Amygdala (tissue), 56 donors: ENCODE measurements around the gene RRM2.
A peak's percentile ranks its signal among the peaks of the same experiment; 100 is the strongest.

Source experiments
- DNase-seq, 56 donors: peaks; one replicate each; lab custom pipeline; 2025; lab: John Stamatoyannopoulos, UW

The RRM2 gene

DNA sequence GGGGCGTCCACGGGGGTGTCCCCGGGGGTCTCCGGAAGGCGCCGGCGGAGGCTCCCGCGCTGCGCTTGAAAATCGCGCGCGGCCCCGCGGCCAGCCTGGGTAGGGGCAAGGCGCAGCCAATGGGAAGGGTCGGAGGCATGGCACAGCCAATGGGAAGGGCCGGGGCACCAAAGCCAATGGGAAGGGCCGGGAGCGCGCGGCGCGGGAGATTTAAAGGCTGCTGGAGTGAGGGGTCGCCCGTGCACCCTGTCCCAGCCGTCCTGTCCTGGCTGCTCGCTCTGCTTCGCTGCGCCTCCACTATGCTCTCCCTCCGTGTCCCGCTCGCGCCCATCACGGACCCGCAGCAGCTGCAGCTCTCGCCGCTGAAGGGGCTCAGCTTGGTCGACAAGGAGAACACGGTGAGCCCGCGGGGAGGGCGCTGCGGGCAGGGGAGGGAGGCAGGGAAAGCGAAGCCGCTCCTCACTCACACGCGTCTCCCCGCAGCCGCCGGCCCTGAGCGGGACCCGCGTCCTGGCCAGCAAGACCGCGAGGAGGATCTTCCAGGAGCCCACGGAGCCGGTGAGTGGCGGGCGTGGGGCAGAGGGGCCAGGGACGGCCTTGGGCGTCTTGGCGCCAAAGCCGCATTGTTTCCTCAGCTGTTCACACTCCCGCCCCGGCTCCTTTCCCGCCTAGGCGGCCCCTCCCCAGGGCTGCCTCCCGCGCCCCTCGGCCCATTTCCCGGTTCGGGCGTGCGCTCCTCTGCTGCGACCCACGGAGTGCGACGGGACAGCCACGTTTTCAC is at the start of gene RRM2:
RRM2 (plus strand) TSS at position 240 of the 781 bp plus-strand sequence; CDS start at position 300, 60 bp downstream.
- peak; percentile 12 to 91 (median 74) for DNase-seq

DNA sequence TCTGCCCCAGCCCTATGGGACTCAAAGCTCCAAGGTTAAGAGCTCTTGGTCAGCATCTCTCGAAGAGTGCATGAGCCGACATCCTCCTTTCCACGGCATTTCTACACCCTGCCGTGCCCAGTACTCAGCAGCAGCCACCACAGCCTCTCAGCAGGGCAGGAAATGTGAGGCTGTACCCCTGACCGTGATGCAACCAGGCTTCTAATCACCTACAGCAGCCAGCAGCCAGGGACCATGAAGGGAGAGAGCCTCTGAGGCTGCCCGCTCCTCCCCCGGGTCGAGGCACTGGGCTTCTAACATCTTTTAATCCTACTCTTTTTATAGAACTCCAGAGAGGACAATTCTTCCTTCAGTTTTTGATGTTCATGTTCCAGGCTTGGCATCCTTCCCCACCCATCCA is 48.8 kb upstream of the RRM2 start:
- no peak for DNase-seq

DNA sequence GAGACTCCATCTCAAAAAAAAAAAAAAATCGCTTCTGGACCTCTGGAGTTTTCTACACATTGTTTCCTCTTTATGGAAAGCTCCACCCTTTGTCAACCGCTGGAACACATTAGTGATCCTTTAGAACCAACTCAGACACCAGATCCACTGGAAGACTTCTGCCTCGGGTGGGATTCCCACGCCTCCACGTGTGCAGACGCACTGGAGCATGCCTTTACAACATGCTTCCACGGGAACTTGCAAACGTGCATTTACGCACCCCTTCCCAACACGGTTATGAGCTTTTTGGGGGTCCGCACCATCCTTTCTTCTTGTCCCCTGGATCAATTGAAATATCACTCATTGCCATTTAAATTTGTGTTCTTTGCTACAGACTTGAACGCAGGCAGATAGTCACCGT is 47.4 kb upstream of the RRM2 start:
- no peak for DNase-seq

DNA sequence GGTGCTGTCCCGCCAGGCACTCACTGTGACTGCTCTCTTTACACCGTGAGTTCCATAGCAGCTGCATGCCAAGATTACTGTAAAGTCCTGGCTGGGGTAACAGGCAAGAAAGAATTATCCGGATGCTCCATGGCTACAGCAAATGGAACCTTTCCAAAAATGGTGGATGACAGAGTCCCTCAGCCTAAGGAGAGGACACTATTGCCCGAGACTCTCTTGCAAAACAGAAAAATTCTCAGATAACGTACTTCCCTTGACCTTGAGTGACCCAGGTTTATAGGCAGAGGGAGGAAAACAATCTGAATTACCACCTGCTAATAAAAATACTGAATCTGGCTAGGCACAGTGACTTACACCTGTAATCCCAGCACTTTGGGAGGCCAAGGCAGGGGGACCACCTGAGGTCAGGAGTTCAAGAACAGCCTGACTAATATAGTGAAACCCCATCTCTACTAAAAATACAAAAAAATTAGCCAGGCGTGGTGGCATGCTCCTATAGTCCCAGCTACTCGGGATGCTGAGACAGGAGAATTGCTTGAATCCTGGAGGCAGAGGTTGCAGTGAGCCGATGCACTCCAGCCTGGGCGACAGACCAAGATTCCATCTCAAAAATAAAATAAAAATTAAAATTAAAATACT is 46.8 kb upstream of the RRM2 start:
- no peak for DNase-seq

DNA sequence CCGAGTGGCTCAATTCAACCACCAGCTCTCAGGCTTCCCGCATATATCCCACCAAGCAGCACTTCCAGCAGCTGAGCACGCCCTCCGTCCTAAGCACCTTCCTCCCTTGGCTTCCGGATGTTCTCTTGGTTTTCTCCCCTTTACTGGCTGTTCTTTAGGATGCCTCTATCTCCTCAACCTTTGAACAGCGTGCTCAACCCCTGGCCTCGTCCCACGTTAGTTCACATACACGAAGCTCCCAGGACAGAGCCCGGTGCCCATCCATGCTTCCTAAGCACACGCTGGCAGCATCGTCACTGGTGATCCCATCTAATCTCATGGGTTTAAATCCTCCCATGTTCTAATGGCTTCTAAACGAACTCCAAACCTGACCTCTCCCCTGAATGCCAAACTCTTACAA is 46.0 kb upstream of the RRM2 start:
- no peak for DNase-seq

DNA sequence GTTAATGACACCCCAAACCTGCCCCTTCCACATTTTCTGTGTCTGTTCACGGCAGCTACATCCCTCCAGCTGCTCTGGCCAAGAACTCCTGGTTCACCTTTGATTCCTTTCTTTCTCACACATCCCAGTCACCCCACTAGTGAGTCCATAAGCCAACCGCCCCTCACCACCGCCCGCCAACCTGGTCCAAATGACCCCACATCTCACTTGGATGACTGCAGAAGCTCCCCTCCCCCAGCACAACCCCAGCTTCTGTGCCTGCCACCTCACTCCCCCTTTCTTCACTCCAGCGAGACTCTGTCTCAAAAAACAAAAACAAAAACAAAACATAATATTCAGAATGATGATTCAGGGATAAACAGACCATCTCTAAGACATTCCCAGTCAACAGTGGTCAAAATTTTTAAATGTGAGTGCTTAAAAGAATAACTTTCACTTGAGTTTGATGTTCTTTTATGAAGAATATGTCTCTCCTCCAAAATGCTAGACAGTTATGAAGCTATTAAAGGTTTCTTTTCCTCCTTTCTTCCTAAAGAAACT is 45.5 kb upstream of the RRM2 start:
- DNase-seq, result no peak

DNA sequence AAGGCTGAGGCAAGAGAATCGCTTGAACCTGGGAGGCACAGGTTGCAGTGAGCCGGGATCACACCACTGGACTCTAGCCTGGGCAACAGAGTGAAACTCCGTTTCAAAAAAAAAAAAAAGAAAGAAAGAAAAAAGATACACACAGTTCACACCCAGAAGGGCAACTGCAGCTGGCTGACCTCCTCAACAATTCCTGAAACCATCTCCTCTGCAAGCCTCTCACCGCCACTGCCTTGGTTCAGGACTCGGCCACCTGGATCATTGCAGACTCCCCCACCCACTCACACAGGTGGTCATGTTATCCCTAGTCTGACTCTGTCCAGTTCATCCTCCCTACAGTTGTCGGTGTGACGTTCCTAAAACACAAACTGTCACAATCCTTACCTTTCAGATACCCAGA is 44.5 kb upstream of the RRM2 start:
- no peak for DNase-seq

GRCh38 chr2:10078704-10079265 is 43.8 kb upstream of the RRM2 start:
- DNase-seq, result peak in 7 of 56 donors; percentile 24 to 73 (median 41)

DNA sequence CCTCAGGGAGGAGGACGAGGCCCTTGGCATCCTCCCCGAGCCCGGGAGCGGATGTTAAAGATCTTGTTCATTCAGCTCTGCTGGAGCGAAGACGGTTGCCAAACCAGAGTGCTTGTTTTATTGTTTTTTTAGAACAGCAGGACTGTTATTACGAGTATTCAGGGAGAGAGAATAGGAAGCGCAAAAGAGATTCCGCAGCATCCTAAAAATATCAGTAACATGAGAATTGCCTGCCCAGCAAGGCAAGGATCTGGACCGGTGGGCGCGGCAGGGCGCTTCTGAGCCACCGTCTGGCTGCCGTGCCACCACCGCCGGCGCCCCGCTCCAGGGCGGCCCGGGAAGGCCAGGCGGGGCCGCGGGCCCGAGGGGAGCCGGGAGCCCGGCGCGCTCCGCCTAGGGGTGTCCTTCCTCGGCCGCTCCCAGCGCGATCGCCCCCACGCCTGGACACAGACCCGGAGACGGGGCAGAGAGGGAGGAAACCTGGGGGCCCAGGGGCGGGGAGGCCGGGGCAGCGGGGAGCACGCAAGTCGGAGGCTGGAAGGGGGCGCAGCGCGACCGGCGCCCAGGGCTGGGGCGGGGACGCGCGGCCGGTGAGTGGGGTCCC is 43.2 kb upstream of the RRM2 start:
- DNase-seq, result peak in 13 of 56 donors; percentile 13 to 60 (median 41)

- peak in 2 of 56 donors; percentile 22 to 58 for DNase-seq
Observed at GRCh38 chr2:10079870-10080535, 42.5 kb upstream of the RRM2 start, which contains the start of gene CYS1. Gene CYS1 (minus strand): TSS chr2:10080411. CDS start chr2:10080223, 188 bp downstream.

GRCh38 chr2:10080536-10081304 is 41.8 kb upstream of the RRM2 start:
- no peak for DNase-seq

- DNase-seq, result no peak
Observed at GRCh38 chr2:10083046-10083445, 39.5 kb upstream of the RRM2 start.

DNA sequence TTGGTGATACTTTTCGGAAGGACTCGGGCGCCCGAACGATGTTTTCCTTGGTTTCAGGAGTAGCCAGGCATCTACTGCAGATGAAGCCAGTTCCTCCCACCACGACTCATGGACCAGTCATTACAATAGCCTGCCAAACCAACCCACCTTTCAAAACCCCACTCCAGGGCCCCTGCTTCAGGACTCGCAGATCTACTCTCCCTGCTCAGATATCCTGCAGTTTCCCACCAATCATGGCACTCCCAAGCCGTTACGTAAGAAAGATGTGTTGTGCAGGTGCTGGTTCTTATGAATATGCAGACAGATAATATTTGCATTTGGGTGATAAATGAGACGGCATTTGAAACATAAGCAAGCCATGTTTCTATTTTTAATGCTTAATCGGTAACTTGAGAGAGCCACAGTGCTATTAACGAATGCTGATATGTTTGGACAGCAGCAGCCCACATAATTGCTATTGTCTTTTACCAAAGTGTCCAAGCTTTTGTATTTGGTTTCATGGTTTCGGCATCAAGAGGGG is 38.8 kb upstream of the RRM2 start:
- DNase-seq, result no peak

DNA sequence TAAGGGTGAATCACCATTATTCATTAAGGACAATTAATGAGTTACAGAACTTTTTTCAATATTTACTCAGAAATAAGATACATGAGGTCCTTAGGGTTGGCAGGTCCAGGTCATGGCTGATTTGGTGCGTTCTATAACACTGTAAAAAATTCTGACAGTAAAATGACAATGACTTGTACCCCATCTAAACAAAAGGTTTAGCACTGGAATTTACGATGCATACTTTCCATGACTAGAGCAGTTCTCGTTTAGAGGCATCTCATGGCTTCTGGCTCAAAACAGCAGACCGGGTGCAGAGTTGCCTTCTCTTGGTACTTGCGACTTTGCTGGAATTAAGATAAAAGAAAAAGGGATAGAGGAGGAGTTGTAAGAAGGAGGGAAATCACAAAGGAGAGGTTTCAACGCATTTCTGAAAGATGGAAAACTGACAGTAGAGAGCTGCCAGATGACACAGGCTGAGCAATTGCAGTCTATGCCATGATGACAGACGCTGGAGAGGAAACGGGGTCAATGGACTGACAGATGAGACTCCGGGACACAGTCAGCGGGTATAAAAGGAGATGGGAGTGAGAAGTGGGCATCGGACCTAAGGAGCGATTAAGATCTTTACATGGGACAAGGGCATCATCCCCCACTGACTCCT is 38.2 kb upstream of the RRM2 start:
- DNase-seq, result no peak

DNA sequence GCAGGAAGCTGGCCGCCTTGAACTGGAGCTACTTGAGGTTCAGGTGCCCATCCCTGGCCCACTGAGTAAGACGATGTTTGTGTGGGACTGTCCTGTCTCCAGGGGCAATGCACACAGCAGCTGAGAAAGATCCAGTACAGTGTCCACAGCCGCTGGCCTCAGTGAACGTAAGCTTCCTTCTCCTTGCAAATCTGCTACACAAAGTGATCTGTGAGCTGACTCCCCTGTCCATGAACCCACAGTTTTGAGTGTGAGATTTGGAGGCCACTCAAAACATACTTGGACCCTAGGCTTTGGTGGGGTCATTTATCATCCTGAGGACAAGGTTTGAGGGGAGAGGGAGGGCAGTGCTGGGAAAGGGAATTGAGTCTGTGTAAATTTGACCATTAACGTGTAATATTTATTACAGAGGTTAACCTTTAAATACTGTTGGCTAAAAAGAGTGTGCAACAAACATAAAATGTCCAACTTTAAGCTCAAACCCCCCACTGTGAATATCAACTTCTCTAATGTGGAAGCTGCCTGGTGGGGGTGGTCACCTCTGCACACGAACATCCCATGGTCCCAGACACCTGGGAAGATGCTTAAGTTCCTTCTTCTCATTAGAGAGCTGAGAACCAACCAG is 37.4 kb upstream of the RRM2 start:
- DNase-seq, result no peak

DNA sequence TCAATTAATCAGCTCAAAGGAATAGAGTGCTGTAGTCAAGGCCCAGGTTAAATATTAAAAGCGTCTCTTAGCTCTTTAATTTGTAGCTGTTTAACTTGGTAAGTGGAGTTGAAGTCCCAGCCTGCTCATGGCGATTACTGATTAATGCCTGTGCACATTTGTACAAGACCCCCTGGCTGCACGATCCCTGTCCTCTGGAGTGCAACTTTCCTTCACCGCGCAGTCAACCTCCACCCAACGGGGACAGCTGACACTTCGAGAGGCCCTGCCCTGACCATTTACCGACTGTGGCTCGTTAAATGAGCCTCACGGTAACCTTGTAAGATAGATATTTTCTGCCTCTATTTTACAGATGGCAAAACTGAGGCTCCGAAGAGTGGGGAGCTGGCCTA is 36.9 kb upstream of the RRM2 start:
- DNase-seq, result no peak

DNA sequence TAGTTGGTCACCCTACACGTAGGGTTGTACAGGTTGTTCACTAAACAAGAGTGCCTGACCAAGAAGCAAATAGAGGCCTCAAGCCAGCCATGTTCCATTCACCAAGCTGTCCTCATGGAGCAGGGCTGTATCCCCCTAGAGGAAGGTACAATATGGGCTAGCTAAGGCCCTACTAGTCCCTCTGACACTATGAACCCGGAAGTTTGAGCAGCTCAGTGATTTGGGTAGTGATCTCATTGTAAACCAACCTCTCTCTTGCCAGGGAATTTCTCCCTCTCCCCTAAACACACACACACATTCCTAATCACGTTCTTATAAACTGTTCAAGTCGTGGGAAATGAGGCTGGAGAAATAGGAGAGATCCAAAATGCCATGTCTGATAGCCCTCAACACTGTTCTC is 35.6 kb upstream of the RRM2 start:
- DNase-seq, result no peak

GRCh38 chr2:10087360-10087759 is 35.2 kb upstream of the RRM2 start:
- no peak for DNase-seq
